Stimulated activated CD4-positive, alpha-beta T cell treated with anti-CD3 and anti-CD28 coated beads, TNF-alpha, amount 100 ng/mL, for 1 hour (primary cell): ENCODE data around the gene FAM25G.

Experiments used
- DNase-seq, 3 donors: peaks; one replicate each; pipeline ENCODE4 v3.0.0-alpha.2; 2020; ENCODE audit warnings: low read depth in 3 of 3, low spot score in 1 of 3

FAM25G gene

GRCh38 chr10:47449102-47449978, 42.2 kb downstream of the FAM25G start:
- DNase-seq = no peak

- DNase-seq = no peak
Measured at GRCh38 chr10:47447705-47448104, 43.8 kb downstream of the FAM25G start.

- no peak for DNase-seq
Measured at GRCh38 chr10:47447209-47447608, 44.3 kb downstream of the FAM25G start.

- DNase-seq = no peak
Measured at GRCh38 chr10:47445720-47446119, 45.8 kb downstream of the FAM25G start.

GRCh38 chr10:47444047-47444446, 47.5 kb downstream of the FAM25G start:
- no peak for DNase-seq

GRCh38 chr10:47443145-47443544, 48.4 kb downstream of the FAM25G start:
- no peak for DNase-seq

GRCh38 chr10:47442351-47442750, 49.1 kb downstream of the FAM25G start:
- no peak for DNase-seq

GRCh38 chr10:47441938-47442337, 49.6 kb downstream of the FAM25G start:
- DNase-seq = no peak

GRCh38 chr10:47440207-47440606, 51.3 kb downstream of the FAM25G start:
- DNase-seq = no peak

GRCh38 chr10:47438857-47439474, 52.5 kb downstream of the FAM25G start:
- no peak for DNase-seq
